Endothelial cell of umbilical vein (primary cell): ENCODE data around the gene ITPKB. TPM values are rescaled to one million over a fixed set of nuclear protein-coding genes. Genes with fewer than 3 reads are reported as not detected.

ENCODE experiments used
- BruUV-seq: library from RNA; stranded (reverse); fragments of 400-500 nt; replicated peaks from 2 replicates; lab custom pipeline; 2021; lab: Mats Ljungman, UMichigan
- CTCF ChIA-PET: fragments of 300-600, 350-600 bp; sonication (Branson Sonifier 250); formaldehyde crosslinking; loops from one replicate; lab custom pipeline; 2021; ENCODE audit warnings: antibody characterized with exemption, inconsistent platforms; lab: Charles Lee
- POLR2A ChIA-PET: fragments of 300-600, 350-600 bp; sonication (Branson Sonifier 250); formaldehyde crosslinking; loops from one replicate; lab custom pipeline; 2021; ENCODE audit warnings: antibody characterized with exemption, inconsistent platforms; lab: Charles Lee
- DNase-seq: peaks from one replicate; pipeline ENCODE4 v3.0.0-alpha.2; 2011; ENCODE audit warnings: low read depth, low spot score
- FAIRE-seq: peaks from 2 replicates; lab custom pipeline; 2011; peaks lifted over from hg19 to GRCh38; lab: Jason Lieb, UNC
- H2AFZ ChIP-seq: 2 replicates; pipeline ENCODE4 v1.6.0; 2012; ENCODE audit warnings: low read depth, low read length, control low read depth, inconsistent platforms
- H3K27ac ChIP-seq: 2 replicates; pipeline ENCODE4 v1.5.1; 2011; ENCODE audit warnings: low read depth, mild to moderate bottlenecking, control low read depth, low read length, moderate library complexity; ENCODE audit not compliant: insufficient read depth
- H3K27me3 ChIP-seq, 2 experiments: 2 replicates each; pipeline versions ENCODE4 v1.6.0 to v1.6.1; 2011; ENCODE audit warnings: low read length in 2 of 2, mixed read lengths in 1 of 2; ENCODE audit not compliant: control insufficient read depth in 2 of 2, insufficient read depth in 2 of 2
- H3K36me3 ChIP-seq, 2 experiments: 2 replicates in 1 of 2; 3 replicates in 1 of 2; pipeline ENCODE4 v1.5.1; 2011; ENCODE audit warnings: low read length in 2 of 2, mild to moderate bottlenecking in 1 of 2, moderate library complexity in 1 of 2; ENCODE audit not compliant: control insufficient read depth in 2 of 2, insufficient read depth in 2 of 2; ENCODE audit errors: extremely low read depth in 1 of 2
- H3K4me1 ChIP-seq: 3 replicates; pipeline ENCODE4 v1.5.1; 2011; ENCODE audit warnings: mild to moderate bottlenecking, low read length; ENCODE audit not compliant: control insufficient read depth, insufficient read depth; ENCODE audit errors: extremely low read depth
- H3K4me2 ChIP-seq: 2 replicates; pipeline ENCODE4 v1.6.1; 2011; ENCODE audit warnings: low read length, control low read depth, mixed read lengths; ENCODE audit not compliant: insufficient read depth
- H3K4me3 ChIP-seq, 3 experiments: fragments of 200-600 bp in 1 of 3; sonication (generic), shearing (Covaris generic) in 1 of 3; replicated peaks in 1 of 3; 2 replicates each; pipeline ENCODE4 v1.5.1; 2011 to 2016; ENCODE audit warnings: control low read depth in 3 of 3, low read length in 3 of 3, mild to moderate bottlenecking in 2 of 3, inconsistent platforms in 1 of 3, low read depth in 1 of 3, moderate library complexity in 1 of 3; ENCODE audit not compliant: insufficient read depth in 1 of 3
- H3K79me2 ChIP-seq: 2 replicates; pipeline ENCODE4 v1.6.0; 2012; ENCODE audit warnings: low read length, inconsistent platforms; ENCODE audit not compliant: control insufficient read depth, insufficient read depth
- H3K9ac ChIP-seq: replicated peaks from 2 replicates; pipeline ENCODE3; 2011; ENCODE audit warnings: low read length, control low read depth; ENCODE audit not compliant: insufficient read depth; ENCODE audit errors: extremely low read depth
- H3K9me1 ChIP-seq: replicated peaks from 3 replicates; pipeline ENCODE4 v1.6.0; 2011; ENCODE audit warnings: mild to moderate bottlenecking, low read length; ENCODE audit not compliant: control insufficient read depth, insufficient read depth; ENCODE audit errors: extremely low read depth
- H3K9me3 ChIP-seq: replicated peaks from 2 replicates; pipeline ENCODE4 v1.5.1; 2012; ENCODE audit warnings: low read length, inconsistent platforms; ENCODE audit not compliant: control insufficient read depth, insufficient read depth
- H4K20me1 ChIP-seq: replicated peaks from 2 replicates; pipeline ENCODE3; 2011; ENCODE audit warnings: mild to moderate bottlenecking, low read length; ENCODE audit not compliant: control insufficient read depth, insufficient read depth; ENCODE audit errors: extremely low read depth
- EZH2 ChIP-seq: IDR thresholded peaks from 2 replicates; pipeline ENCODE4 v1.6.1; 2012; ENCODE audit warnings: borderline replicate concordance, low read depth, mild to moderate bottlenecking, moderate library complexity, low read length, inconsistent platforms; ENCODE audit not compliant: severe bottlenecking
- FOS ChIP-seq: IDR thresholded peaks from 2 replicates; pipeline ENCODE4 v1.6.1; 2011; ENCODE audit warnings: mild to moderate bottlenecking, low read length, moderate library complexity, borderline replicate concordance; ENCODE audit not compliant: insufficient read depth
- GATA2 ChIP-seq: IDR thresholded peaks from 2 replicates; pipeline ENCODE4 v1.7.0; 2011; ENCODE audit warnings: low read depth, mild to moderate bottlenecking, moderate library complexity, mixed read lengths, low read length; ENCODE audit not compliant: insufficient read length, insufficient read depth
- MYC ChIP-seq: IDR thresholded peaks from one replicate; pipeline ENCODE4 v1.6.1; 2011; ENCODE audit warnings: mild to moderate bottlenecking, low read depth, low read length
- POLR2A ChIP-seq: IDR thresholded peaks from 2 replicates; pipeline ENCODE4 v1.6.1; 2012; ENCODE audit warnings: low read depth, mild to moderate bottlenecking, control low read depth, low read length
- dilution Hi-C: fragments of 300-500 bp; cut with MboI; formaldehyde crosslinking; loops from one replicate; pipeline ENCODE4 v1.15.0; 2019; ENCODE audit warnings: low sequenced_read_pairs; ENCODE audit not compliant: extremely low pct_ligation_motif_present
- intact Hi-C: fragments of 100-400 bp; cut with micrococcal nuclease; formaldehyde crosslinking; loops from one replicate; pipeline ENCODE4 v1.10.0; 2022
- polyA plus RNA-seq, 4 experiments: library from polyadenylated mRNA; depleted of rRNA in 3 of 4; stranded (reverse) in 3 of 4; unstranded in 1 of 4; fragments of >200 nt; gene quantifications; 2 replicates each; pipeline versions ENCODE4 v1.2.1 to v1.2.3, GENCODE V29; 2011 to 2012; ENCODE audit warnings: missing spikeins in 1 of 4
- total RNA-seq: library from RNA; stranded (reverse); gene quantifications from 2 replicates; pipeline ENCODE4 v1.2.3, GENCODE V29; 2021
- TF ChIP-seq, protein P1 (sequence below), 2 donors: IDR thresholded peaks; 1 replicate in 1 of 2; 2 replicates in 1 of 2; pipeline ENCODE4 v1.5.1; 2011; ENCODE audit warnings: low read length in 2 of 2, mild to moderate bottlenecking in 2 of 2, moderate library complexity in 2 of 2, control low read depth in 1 of 2, inconsistent platforms in 1 of 2, low read depth in 1 of 2; ENCODE audit not compliant: insufficient read depth in 1 of 2; ENCODE audit errors: extremely low read depth in 1 of 2
- TF ChIP-seq, protein P2 (sequence below): IDR thresholded peaks from 2 replicates; pipeline ENCODE4 v1.6.1; 2011; ENCODE audit not compliant: insufficient read depth, insufficient read length

Gene ITPKB
- total and polyA plus RNA-seq, 2 donors (not counting 3 experiments of a cell fraction or from before 2014, with no cell fraction given): 7.7 to 34.8 TPM

DNA sequence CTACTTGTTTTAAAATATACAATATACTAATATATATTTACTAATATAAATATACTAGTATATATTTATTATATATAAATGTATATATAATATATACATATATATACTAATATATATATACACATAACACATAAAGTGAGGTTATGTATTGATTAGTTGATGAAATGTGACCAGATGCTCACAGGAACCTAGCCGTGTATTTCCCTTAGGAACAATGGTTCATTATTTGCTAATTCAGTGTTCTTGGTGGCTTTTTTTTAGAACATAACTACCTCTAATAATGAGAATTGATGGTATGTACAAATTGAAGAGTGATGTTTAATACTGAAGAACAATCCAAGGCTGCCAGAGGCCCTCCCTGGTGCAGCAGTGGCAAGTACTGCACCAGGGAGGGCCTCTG, 37.9 kb upstream of the ITPKB start:
- TF ChIP-seq POLR2A: no peak
- TF ChIP-seq, protein P1, sequence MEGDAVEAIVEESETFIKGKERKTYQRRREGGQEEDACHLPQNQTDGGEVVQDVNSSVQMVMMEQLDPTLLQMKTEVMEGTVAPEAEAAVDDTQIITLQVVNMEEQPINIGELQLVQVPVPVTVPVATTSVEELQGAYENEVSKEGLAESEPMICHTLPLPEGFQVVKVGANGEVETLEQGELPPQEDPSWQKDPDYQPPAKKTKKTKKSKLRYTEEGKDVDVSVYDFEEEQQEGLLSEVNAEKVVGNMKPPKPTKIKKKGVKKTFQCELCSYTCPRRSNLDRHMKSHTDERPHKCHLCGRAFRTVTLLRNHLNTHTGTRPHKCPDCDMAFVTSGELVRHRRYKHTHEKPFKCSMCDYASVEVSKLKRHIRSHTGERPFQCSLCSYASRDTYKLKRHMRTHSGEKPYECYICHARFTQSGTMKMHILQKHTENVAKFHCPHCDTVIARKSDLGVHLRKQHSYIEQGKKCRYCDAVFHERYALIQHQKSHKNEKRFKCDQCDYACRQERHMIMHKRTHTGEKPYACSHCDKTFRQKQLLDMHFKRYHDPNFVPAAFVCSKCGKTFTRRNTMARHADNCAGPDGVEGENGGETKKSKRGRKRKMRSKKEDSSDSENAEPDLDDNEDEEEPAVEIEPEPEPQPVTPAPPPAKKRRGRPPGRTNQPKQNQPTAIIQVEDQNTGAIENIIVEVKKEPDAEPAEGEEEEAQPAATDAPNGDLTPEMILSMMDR (IDR thresholded peaks at IDR 0.05; ENCODE audit: extremely low read depth in 1 of 2, insufficient read depth in 1 of 2, low read depth in 1 of 2, low read length in 2 of 2): no peak
- TF ChIP-seq, protein P2, sequence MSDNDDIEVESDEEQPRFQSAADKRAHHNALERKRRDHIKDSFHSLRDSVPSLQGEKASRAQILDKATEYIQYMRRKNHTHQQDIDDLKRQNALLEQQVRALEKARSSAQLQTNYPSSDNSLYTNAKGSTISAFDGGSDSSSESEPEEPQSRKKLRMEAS: no peak
- TF ChIP-seq FOS: no peak
- no peak for TF ChIP-seq MYC
- TF ChIP-seq EZH2: no peak
- TF ChIP-seq GATA2: no peak
- H3K4me1 ChIP-seq: peaks cover 8% of the 10 kb centered on the region
- intact Hi-C loops (no loop called here), dilution Hi-C loops (no loop called here)
- H3K4me2 ChIP-seq: no peak overlapping the region
- FAIRE-seq (no peak), DNase-seq (no peak)
- no peaks in the 10 kb centered on the region for H4K20me1 ChIP-seq
- POLR2A ChIA-PET: no interaction called here
- H3K9ac ChIP-seq: no peak overlapping the region
- no peaks in the 10 kb centered on the region for H3K9me1 ChIP-seq
- H3K4me3 ChIP-seq: no peak overlapping the region
- no peaks in the 10 kb centered on the region for H3K27me3 ChIP-seq
- no peaks in the 10 kb centered on the region for H3K36me3 ChIP-seq
- CTCF ChIA-PET: no interaction called here
- H3K9me3 ChIP-seq: no peaks in the 10 kb centered on the region
- no TSS peak for BruUV-seq
- no peak overlapping the region for H3K27ac ChIP-seq
- H2AFZ ChIP-seq: no peak overlapping the region
- no peaks in the 10 kb centered on the region for H3K79me2 ChIP-seq
